ENCODE results near the gene CASKIN2. TPM values are rescaled to one million over a fixed set of nuclear protein-coding genes. Genes with fewer than 3 reads are reported as not detected.
A peak's percentile ranks its signal among the peaks of the same experiment; 100 is the strongest.
"Not testable (repeated sequence)": the region's sequence is repeated elsewhere in the genome, so short reads cannot be mapped to it uniquely, and the experiment has no call there.

Gene CASKIN2
- total RNA-seq, 1 donor from 2014 or later: 34.3 TPM

GRCh38 chr17:75485688-75486087 is 29.6 kb downstream of the CASKIN2 start:
- peaks cover 82% of the 10 kb centered on the region for H3K4me1 ChIP-seq
- no peaks in the 10 kb centered on the region for H3K27me3 ChIP-seq (ENCODE audit: low read depth)
- DNase-seq: no peak
- H3K9me3 ChIP-seq (replicated peaks): no peaks in the 10 kb centered on the region
- TF ChIP-seq CTCF (IDR thresholded peaks at IDR 0.05; ENCODE audit: borderline replicate concordance): no peak
- no peak overlapping the region for H3K4me3 ChIP-seq
- H3K27ac ChIP-seq (replicated peaks): peak overlapping the region; percentile 67
- intact Hi-C loops (cut with micrococcal nuclease): no loop called here
- no peaks in the 10 kb centered on the region for H3K36me3 ChIP-seq

DNA sequence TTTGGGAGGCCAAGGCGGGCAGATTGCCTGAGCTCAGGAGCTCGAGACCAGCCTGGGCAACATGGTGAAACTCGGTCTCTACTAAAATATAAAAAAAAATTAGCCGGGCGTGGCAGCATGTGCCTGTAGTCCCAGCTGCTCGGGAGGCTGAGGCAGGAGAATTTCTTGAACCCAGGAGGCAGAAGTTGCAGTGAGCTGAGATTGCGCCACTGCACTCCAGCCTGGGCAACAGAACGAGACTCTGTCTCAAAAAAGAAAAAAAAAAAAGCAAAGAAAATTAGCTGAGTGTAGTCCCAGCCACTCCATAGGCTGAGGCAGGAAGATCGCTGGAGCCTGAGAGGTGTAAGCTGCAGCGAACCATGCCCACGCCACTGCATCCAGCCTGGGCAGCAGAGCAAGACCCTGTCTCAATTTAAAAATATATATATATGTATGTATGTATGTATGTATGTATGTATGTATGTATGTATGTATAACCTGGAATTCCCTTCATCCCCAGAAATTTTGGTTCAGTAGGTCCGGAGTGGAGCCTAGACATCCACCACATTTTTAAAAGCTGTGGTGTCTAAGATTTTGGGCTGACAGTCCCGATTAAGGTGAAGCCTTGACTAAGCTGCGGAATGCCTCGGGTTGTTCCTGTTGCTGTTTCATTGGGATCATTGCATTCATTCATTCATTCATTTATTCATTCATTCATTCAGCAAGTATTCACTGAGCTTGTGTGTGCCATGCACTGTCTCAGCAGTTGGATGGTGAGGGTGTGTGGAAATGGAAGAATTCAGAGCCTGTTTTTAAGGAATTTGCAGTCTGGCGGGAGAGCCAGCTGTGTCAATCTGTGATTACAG is 33.0 kb downstream of the CASKIN2 start:
- DNase-seq: no peak
- H3K27ac ChIP-seq (replicated peaks): peak overlapping the region; percentile 15

DNA sequence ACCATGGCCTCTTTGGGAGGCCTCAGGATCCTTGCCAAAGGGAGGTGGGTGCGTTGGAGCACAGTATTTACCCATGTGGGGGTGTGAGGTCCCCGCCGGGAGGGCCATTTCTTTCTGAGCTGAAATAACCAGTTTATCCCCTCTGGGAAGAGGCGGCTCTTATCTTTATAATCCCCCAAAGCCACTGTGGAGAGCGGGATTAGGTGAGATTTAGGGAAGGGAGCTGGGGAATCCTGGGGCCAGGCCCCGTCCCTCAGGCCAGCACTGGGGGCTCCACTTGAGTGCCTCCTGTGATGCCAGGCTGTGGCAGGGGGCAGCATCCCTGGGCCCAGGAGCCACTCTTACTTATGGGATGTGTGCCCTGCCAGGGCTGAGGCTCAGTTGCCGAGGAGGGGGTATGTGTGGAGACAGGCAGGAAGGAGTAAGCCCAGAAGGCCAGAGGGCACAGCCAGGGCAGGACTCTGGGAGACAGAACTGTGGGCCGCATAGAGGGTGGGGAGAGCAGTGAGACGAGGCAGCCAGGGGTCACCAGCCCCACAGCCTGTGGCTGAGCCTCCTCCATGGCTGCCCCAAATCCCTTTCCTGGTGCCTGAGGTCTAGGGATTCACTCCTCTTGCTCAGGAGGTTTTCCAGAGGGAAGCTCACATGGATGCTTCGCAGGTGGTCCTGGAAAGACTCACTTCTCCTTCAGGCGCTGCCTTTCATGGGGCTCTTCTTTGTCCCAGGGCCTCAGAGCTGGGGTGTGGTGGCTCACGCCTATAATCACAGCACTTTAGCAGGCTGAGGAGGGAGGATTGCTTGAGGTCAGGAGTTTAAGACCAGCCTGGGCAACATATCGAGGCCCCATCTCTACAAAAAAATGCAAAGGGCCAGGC is 33.9 kb downstream of the CASKIN2 start:
- peaks cover 67% of the 10 kb centered on the region for H3K4me1 ChIP-seq
- H3K36me3 ChIP-seq: no peaks in the 10 kb centered on the region
- no peak overlapping the region for H3K4me3 ChIP-seq
- no peak for DNase-seq
- intact Hi-C loops (cut with micrococcal nuclease): no loop called here
- H3K27me3 ChIP-seq (ENCODE audit: low read depth): no peaks in the 10 kb centered on the region
- H3K9me3 ChIP-seq (replicated peaks): no peaks in the 10 kb centered on the region
- no peak for TF ChIP-seq CTCF (IDR thresholded peaks at IDR 0.05; ENCODE audit: borderline replicate concordance)
- H3K27ac ChIP-seq (replicated peaks): peak overlapping the region; percentile 15

More for the DNA sequence above, 33.0 kb downstream of the CASKIN2 start:
- Histone ChIP-seq H3K27me3 (ENCODE audit: low read depth) (no peaks in the 10 kb centered on the region), H3K4me3 (no peak overlapping the region), H3K36me3 (no peaks in the 10 kb centered on the region), H3K4me1 (peaks cover 67% of the 10 kb centered on the region), H3K9me3 (replicated peaks) (no peaks in the 10 kb centered on the region)
- intact Hi-C loops (cut with micrococcal nuclease): no loop called here
- no peak for TF ChIP-seq CTCF (IDR thresholded peaks at IDR 0.05; ENCODE audit: borderline replicate concordance)

DNA sequence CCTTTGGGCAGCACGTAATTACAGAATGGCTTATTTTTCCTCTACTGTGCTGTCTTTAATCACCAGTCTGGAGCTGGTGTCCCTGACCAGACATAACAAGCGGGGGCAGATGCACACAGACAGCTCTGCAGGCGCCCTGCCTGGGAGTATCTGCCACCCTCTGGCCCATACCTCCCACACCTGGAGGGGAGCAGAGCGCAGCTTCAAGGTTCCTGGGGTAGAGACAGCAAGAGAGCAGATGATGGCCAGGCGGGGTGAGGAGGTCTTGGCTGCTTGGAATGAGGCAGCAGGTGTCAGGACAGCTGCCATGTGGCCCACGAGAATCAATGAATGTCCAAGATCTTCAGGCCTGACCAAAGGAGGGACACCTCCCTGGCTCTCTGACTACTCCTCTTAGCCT is 35.1 kb downstream of the CASKIN2 start:
- Histone ChIP-seq H3K4me3 (no peak overlapping the region), H3K9me3 (replicated peaks) (no peaks in the 10 kb centered on the region), H3K4me1 (peaks cover 67% of the 10 kb centered on the region), H3K27me3 (ENCODE audit: low read depth) (no peaks in the 10 kb centered on the region), H3K36me3 (no peaks in the 10 kb centered on the region), H3K27ac (replicated peaks) (no peak overlapping the region)
- intact Hi-C loops (cut with micrococcal nuclease): no loop called here
- DNase-seq: no peak
- TF ChIP-seq CTCF (IDR thresholded peaks at IDR 0.05; ENCODE audit: borderline replicate concordance): no peak

GRCh38 chr17:75478508-75478907 is 36.8 kb downstream of the CASKIN2 start:
- H3K9me3 ChIP-seq (replicated peaks): no peaks in the 10 kb centered on the region
- intact Hi-C loops (cut with micrococcal nuclease): no loop called here
- peak overlapping the region; percentile 9 for H3K27ac ChIP-seq (replicated peaks)

GRCh38 chr17:75477490-75477862 is 37.9 kb downstream of the CASKIN2 start:
- H3K36me3 ChIP-seq; H3K9me3 ChIP-seq (replicated peaks); H3K27me3 ChIP-seq (ENCODE audit: low read depth); intact Hi-C loops (cut with micrococcal nuclease); DNase-seq: not testable (repeated sequence)
- H3K4me3 ChIP-seq: peak overlapping the region; percentile 46
- H3K27ac ChIP-seq (replicated peaks): peak overlapping the region; percentile 88
- peaks cover 85% of the 10 kb centered on the region for H3K4me1 ChIP-seq

More at GRCh38 chr17:75478508-75478907, 36.8 kb downstream of the CASKIN2 start:
- TF ChIP-seq CTCF (IDR thresholded peaks at IDR 0.05; ENCODE audit: borderline replicate concordance): no peak
- H3K27me3 ChIP-seq (ENCODE audit: low read depth): no peaks in the 10 kb centered on the region
- no peak for DNase-seq
- H3K4me1 ChIP-seq: peaks cover 82% of the 10 kb centered on the region
- no peak overlapping the region for H3K4me3 ChIP-seq
- no peaks in the 10 kb centered on the region for H3K36me3 ChIP-seq
